HepG2 (cell line): ENCODE measurements around the gene AMHR2. TPM values are rescaled to one million over a fixed set of nuclear protein-coding genes. Genes with fewer than 3 reads are reported as not detected.

Experiments
- CREB3 ChIP-seq: sonication (generic); formaldehyde crosslinking; IDR thresholded peaks from 2 replicates; pipeline ENCODE4 v1.5.0; 2020; ENCODE audit warnings: missing genetic modification reagents
- FOXA1 ChIP-seq, 2 experiments: fragments of 450-650 bp in 1 of 2; sonication (generic) in 1 of 2; formaldehyde crosslinking in 1 of 2; IDR thresholded peaks; 2 replicates each; pipeline versions ENCODE4 v1.4.0 to v1.6.1; 2016 to 2020; ENCODE audit warnings: missing genetic modification reagents in 1 of 2
- GFI1 ChIP-seq: sonication (generic); formaldehyde crosslinking; IDR thresholded peaks from 2 replicates; pipeline ENCODE4 v1.5.0; 2020; ENCODE audit warnings: missing genetic modification reagents, mild to moderate bottlenecking, borderline replicate concordance
- GPN1 ChIP-seq: sonication (generic); formaldehyde crosslinking; IDR thresholded peaks from 2 replicates; pipeline ENCODE4 v1.5.1; 2020; ENCODE audit warnings: missing genetic modification reagents, borderline replicate concordance
- TBL1XR1 ChIP-seq: fragments of 150-350 bp; IDR thresholded peaks from 2 replicates; pipeline ENCODE4 v1.6.1; 2014; ENCODE audit warnings: borderline replicate concordance, low read length; ENCODE audit not compliant: partially characterized antibody
- ZBTB43 ChIP-seq: sonication (generic); formaldehyde crosslinking; conservative IDR thresholded peaks from 2 replicates; pipeline ENCODE4 v1.4.0; 2020; ENCODE audit warnings: missing genetic modification reagents
- ZNF7 ChIP-seq: IDR thresholded peaks from 2 replicates; pipeline ENCODE4 v1.6.1; 2016; ENCODE audit warnings: missing biosample characterization, missing genetic modification reagents
- polyA plus RNA-seq, 8 experiments: library from polyadenylated mRNA; depleted of rRNA in 3 of 8; stranded (reverse) in 7 of 8; unstranded in 1 of 8; fragments of >200 nt; fragmentation: Illumina TruSeq in 4 of 8; extraction: Trizol in 4 of 8; gene quantifications; 2 replicates each; pipeline versions ENCODE4 v1.2.1 to v1.2.3, GENCODE V29; 2011 to 2016; ENCODE audit warnings: low read depth in 4 of 8, missing spikeins in 1 of 8, mixed read lengths in 1 of 8; ENCODE audit not compliant: insufficient read depth in 1 of 8
- total RNA-seq, 5 experiments: library from RNA; depleted of rRNA; stranded (reverse); fragments of >200 nt; fragmentation: Illumina TruSeq; extraction: Trizol; gene quantifications; 2 replicates each; pipeline ENCODE4 v1.2.3, GENCODE V29; 2016; ENCODE audit warnings: low read depth in 1 of 5
- TF ChIP-seq, protein P1 (sequence below): sonication (generic); formaldehyde crosslinking; conservative IDR thresholded peaks from 2 replicates; pipeline ENCODE4 v1.8.0; 2022; ENCODE audit warnings: mild to moderate bottlenecking, moderate library complexity, missing genetic modification reagents
- TF ChIP-seq, protein P2 (sequence below): sonication (generic); formaldehyde crosslinking; IDR thresholded peaks from 2 replicates; pipeline ENCODE4 v1.4.0; 2020; ENCODE audit warnings: mild to moderate bottlenecking, missing genetic modification reagents
- TF ChIP-seq, protein P3 (sequence below): sonication (generic); formaldehyde crosslinking; IDR thresholded peaks from 2 replicates; pipeline ENCODE4 v1.8.0; 2022; ENCODE audit warnings: mild to moderate bottlenecking, missing genetic modification reagents, moderate library complexity
- TF ChIP-seq, protein P4 (sequence below): sonication (generic); formaldehyde crosslinking; conservative IDR thresholded peaks from 2 replicates; pipeline ENCODE4 v1.8.0; 2022; ENCODE audit warnings: missing genetic modification reagents
- TF ChIP-seq, protein P5 (sequence below): sonication (generic); formaldehyde crosslinking; IDR thresholded peaks from 2 replicates; pipeline ENCODE4 v1.4.0; 2020; ENCODE audit warnings: missing genetic modification reagents

Gene AMHR2
- total and polyA plus RNA-seq, 2 of the 13 experiments (the other 11 are each of a cell fraction or from before 2014, with no cell fraction given) = 0.24 to 0.58 TPM

DNA sequence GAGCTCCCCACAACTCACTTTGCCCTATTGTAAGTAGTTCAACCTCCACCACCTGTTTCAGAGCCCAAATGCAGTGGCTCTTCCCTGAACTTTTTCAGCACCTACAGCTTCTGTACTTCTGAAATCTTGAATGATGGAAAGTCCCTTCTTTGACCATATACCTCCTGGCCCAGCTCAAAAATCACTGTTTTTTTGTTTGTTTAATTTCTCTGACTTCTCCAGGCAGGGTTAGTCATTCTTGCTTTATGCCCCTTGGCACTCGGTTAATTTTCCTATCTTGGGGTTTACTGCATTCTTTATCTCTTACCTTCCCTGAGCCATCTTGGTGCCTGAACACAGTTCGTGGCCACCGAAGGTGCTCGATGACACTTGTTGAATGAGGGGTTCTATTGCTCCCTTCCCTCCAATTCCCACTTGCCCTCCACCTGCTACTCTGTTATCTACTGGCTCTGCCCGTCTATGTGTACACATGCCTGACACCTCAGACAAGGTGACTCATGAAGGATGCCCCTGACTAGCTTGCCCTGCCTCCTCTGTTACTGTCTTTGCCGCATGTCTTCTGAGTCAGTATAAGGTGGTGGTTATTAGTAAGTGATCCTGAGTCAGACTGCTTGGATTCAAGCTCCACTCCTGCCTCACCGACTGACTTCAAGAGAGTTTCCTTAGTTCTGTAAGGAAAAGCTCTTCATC is 4.4 kb downstream of the AMHR2 start (continued):
- TF ChIP-seq, protein P1, sequence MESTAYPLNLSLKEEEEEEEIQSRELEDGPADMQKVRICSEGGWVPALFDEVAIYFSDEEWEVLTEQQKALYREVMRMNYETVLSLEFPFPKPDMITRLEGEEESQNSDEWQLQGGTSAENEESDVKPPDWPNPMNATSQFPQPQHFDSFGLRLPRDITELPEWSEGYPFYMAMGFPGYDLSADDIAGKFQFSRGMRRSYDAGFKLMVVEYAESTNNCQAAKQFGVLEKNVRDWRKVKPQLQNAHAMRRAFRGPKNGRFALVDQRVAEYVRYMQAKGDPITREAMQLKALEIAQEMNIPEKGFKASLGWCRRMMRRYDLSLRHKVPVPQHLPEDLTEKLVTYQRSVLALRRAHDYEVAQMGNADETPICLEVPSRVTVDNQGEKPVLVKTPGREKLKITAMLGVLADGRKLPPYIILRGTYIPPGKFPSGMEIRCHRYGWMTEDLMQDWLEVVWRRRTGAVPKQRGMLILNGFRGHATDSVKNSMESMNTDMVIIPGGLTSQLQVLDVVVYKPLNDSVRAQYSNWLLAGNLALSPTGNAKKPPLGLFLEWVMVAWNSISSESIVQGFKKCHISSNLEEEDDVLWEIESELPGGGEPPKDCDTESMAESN (CRISPR knock-in tag) = no peak
- TF ChIP-seq ZNF7 (CRISPR knock-in tag) (0 out of 2 replicates have a peak, but pooled peaks have one; percentile 33), ZBTB43 (CRISPR knock-in tag) (no peak), GFI1 (CRISPR knock-in tag) (no peak), CREB3 (CRISPR knock-in tag) (no peak), TBL1XR1 (no peak), FOXA1 (IDR thresholded peaks at IDR 0.05) (no peak), FOXA1 (CRISPR knock-in tag; IDR thresholded peaks at IDR 0.05) (peak; percentile 55; the same call in 1 of the 2 replicates), GPN1 (no peak)
- TF ChIP-seq, protein P2, sequence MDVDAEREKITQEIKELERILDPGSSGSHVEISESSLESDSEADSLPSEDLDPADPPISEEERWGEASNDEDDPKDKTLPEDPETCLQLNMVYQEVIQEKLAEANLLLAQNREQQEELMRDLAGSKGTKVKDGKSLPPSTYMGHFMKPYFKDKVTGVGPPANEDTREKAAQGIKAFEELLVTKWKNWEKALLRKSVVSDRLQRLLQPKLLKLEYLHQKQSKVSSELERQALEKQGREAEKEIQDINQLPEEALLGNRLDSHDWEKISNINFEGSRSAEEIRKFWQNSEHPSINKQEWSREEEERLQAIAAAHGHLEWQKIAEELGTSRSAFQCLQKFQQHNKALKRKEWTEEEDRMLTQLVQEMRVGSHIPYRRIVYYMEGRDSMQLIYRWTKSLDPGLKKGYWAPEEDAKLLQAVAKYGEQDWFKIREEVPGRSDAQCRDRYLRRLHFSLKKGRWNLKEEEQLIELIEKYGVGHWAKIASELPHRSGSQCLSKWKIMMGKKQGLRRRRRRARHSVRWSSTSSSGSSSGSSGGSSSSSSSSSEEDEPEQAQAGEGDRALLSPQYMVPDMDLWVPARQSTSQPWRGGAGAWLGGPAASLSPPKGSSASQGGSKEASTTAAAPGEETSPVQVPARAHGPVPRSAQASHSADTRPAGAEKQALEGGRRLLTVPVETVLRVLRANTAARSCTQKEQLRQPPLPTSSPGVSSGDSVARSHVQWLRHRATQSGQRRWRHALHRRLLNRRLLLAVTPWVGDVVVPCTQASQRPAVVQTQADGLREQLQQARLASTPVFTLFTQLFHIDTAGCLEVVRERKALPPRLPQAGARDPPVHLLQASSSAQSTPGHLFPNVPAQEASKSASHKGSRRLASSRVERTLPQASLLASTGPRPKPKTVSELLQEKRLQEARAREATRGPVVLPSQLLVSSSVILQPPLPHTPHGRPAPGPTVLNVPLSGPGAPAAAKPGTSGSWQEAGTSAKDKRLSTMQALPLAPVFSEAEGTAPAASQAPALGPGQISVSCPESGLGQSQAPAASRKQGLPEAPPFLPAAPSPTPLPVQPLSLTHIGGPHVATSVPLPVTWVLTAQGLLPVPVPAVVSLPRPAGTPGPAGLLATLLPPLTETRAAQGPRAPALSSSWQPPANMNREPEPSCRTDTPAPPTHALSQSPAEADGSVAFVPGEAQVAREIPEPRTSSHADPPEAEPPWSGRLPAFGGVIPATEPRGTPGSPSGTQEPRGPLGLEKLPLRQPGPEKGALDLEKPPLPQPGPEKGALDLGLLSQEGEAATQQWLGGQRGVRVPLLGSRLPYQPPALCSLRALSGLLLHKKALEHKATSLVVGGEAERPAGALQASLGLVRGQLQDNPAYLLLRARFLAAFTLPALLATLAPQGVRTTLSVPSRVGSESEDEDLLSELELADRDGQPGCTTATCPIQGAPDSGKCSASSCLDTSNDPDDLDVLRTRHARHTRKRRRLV = no peak
- TF ChIP-seq, protein P3, sequence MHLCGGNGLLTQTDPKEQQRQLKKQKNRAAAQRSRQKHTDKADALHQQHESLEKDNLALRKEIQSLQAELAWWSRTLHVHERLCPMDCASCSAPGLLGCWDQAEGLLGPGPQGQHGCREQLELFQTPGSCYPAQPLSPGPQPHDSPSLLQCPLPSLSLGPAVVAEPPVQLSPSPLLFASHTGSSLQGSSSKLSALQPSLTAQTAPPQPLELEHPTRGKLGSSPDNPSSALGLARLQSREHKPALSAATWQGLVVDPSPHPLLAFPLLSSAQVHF (CRISPR knock-in tag) = no peak
- TF ChIP-seq, protein P4, sequence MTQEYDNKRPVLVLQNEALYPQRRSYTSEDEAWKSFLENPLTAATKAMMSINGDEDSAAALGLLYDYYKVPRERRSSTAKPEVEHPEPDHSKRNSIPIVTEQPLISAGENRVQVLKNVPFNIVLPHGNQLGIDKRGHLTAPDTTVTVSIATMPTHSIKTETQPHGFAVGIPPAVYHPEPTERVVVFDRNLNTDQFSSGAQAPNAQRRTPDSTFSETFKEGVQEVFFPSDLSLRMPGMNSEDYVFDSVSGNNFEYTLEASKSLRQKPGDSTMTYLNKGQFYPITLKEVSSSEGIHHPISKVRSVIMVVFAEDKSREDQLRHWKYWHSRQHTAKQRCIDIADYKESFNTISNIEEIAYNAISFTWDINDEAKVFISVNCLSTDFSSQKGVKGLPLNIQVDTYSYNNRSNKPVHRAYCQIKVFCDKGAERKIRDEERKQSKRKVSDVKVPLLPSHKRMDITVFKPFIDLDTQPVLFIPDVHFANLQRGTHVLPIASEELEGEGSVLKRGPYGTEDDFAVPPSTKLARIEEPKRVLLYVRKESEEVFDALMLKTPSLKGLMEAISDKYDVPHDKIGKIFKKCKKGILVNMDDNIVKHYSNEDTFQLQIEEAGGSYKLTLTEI = no peak
- TF ChIP-seq, protein P5, sequence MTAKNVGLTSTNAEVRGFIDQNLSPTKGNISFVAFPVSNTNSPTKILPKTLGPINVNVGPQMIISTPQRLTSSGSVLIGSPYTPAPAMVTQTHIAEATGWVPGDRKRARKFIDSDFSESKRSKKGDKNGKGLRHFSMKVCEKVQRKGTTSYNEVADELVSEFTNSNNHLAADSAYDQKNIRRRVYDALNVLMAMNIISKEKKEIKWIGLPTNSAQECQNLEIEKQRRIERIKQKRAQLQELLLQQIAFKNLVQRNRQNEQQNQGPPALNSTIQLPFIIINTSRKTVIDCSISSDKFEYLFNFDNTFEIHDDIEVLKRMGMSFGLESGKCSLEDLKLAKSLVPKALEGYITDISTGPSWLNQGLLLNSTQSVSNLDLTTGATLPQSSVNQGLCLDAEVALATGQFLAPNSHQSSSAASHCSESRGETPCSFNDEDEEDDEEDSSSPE = no peak
